Measurements from ENCODE around the gene TOX4. TPM values are rescaled to one million over a fixed set of nuclear protein-coding genes. Genes with fewer than 3 reads are reported as not detected.

Gene TOX4
- total and polyA plus RNA-seq, 2 of the 8 experiments (the other 6 are each of a cell fraction or from before 2014, with no cell fraction given) = 51.5 to 58.3 TPM

DNA sequence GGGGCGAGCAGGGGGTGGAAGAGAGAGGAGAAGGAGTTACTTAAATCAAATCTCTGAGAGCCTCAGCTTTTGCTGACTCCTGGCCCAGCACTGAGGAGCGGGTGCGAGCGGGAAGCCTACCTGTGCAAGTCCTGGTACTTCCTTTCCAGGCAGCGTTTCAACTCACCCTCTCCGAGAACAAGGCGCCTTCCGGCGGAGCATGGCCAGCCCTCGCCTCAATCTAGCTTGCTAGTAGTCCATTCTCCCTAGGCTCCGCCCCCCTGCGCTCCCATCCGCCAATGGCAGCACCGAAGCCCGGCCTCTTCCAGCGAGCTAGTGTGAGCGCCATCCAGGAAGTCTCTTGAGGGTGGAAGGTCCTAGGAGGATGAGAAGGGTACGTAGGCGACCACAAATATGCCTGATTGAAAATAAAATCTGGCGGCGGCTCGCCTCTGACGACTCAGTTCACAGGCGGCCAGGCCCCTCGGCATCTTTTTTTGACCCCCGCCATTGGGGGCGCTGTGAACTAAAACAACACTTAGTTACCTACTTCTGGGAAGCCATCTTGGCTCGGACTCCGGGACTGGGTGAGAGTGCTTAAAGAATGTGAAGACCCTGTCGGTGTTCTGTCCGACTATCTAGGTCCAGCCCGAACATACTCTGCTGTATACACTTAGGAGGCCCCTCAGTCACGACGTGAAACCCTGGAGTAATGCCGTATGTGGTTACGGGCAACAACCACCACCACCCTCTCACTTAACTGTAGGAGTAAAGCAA, 20.9 kb upstream of the TOX4 start, which contains the start of gene CHD8 (continued):
- TF ChIP-seq, protein P1, sequence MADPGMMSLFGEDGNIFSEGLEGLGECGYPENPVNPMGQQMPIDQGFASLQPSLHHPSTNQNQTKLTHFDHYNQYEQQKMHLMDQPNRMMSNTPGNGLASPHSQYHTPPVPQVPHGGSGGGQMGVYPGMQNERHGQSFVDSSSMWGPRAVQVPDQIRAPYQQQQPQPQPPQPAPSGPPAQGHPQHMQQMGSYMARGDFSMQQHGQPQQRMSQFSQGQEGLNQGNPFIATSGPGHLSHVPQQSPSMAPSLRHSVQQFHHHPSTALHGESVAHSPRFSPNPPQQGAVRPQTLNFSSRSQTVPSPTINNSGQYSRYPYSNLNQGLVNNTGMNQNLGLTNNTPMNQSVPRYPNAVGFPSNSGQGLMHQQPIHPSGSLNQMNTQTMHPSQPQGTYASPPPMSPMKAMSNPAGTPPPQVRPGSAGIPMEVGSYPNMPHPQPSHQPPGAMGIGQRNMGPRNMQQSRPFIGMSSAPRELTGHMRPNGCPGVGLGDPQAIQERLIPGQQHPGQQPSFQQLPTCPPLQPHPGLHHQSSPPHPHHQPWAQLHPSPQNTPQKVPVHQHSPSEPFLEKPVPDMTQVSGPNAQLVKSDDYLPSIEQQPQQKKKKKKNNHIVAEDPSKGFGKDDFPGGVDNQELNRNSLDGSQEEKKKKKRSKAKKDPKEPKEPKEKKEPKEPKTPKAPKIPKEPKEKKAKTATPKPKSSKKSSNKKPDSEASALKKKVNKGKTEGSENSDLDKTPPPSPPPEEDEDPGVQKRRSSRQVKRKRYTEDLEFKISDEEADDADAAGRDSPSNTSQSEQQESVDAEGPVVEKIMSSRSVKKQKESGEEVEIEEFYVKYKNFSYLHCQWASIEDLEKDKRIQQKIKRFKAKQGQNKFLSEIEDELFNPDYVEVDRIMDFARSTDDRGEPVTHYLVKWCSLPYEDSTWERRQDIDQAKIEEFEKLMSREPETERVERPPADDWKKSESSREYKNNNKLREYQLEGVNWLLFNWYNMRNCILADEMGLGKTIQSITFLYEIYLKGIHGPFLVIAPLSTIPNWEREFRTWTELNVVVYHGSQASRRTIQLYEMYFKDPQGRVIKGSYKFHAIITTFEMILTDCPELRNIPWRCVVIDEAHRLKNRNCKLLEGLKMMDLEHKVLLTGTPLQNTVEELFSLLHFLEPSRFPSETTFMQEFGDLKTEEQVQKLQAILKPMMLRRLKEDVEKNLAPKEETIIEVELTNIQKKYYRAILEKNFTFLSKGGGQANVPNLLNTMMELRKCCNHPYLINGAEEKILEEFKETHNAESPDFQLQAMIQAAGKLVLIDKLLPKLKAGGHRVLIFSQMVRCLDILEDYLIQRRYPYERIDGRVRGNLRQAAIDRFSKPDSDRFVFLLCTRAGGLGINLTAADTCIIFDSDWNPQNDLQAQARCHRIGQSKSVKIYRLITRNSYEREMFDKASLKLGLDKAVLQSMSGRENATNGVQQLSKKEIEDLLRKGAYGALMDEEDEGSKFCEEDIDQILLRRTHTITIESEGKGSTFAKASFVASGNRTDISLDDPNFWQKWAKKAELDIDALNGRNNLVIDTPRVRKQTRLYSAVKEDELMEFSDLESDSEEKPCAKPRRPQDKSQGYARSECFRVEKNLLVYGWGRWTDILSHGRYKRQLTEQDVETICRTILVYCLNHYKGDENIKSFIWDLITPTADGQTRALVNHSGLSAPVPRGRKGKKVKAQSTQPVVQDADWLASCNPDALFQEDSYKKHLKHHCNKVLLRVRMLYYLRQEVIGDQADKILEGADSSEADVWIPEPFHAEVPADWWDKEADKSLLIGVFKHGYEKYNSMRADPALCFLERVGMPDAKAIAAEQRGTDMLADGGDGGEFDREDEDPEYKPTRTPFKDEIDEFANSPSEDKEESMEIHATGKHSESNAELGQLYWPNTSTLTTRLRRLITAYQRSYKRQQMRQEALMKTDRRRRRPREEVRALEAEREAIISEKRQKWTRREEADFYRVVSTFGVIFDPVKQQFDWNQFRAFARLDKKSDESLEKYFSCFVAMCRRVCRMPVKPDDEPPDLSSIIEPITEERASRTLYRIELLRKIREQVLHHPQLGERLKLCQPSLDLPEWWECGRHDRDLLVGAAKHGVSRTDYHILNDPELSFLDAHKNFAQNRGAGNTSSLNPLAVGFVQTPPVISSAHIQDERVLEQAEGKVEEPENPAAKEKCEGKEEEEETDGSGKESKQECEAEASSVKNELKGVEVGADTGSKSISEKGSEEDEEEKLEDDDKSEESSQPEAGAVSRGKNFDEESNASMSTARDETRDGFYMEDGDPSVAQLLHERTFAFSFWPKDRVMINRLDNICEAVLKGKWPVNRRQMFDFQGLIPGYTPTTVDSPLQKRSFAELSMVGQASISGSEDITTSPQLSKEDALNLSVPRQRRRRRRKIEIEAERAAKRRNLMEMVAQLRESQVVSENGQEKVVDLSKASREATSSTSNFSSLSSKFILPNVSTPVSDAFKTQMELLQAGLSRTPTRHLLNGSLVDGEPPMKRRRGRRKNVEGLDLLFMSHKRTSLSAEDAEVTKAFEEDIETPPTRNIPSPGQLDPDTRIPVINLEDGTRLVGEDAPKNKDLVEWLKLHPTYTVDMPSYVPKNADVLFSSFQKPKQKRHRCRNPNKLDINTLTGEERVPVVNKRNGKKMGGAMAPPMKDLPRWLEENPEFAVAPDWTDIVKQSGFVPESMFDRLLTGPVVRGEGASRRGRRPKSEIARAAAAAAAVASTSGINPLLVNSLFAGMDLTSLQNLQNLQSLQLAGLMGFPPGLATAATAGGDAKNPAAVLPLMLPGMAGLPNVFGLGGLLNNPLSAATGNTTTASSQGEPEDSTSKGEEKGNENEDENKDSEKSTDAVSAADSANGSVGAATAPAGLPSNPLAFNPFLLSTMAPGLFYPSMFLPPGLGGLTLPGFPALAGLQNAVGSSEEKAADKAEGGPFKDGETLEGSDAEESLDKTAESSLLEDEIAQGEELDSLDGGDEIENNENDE (IDR thresholded peaks at IDR 0.05; ENCODE audit: insufficient replicate concordance, low read length) = no peak
- TF ChIP-seq EGR1 (IDR thresholded peaks at IDR 0.05; ENCODE audit: borderline replicate concordance, low read depth, low read length) (no peak), RAD21 (IDR thresholded peaks at IDR 0.05 in 1 of 2, conservative IDR thresholded peaks at IDR 0.05 in 1 of 2; ENCODE audit: low read depth in 2 of 2, low read length in 2 of 2) (peak; percentile 44 to 52), SUZ12 (IDR thresholded peaks at IDR 0.05; ENCODE audit: low read length) (no peak), KDM1A (IDR thresholded peaks at IDR 0.05; ENCODE audit: borderline replicate concordance, low read length) (no peak), FOSL1 (IDR thresholded peaks at IDR 0.05; ENCODE audit: insufficient read depth, low read depth, low read length) (no peak), JUND (IDR thresholded peaks at IDR 0.05; ENCODE audit: low read length) (no peak), SP4 (IDR thresholded peaks at IDR 0.05; ENCODE audit: low read length) (peak; percentile 63; the same call in 1 of the 2 replicates), HDAC2 (IDR thresholded peaks at IDR 0.05; ENCODE audit: borderline replicate concordance in 1 of 2, low read depth in 2 of 2, low read length in 2 of 2) (no peak), SRF (IDR thresholded peaks at IDR 0.05; ENCODE audit: low read depth, low read length) (no peak)
